ENCODE data around the gene VAMP1. TPM values are rescaled to one million over a fixed set of nuclear protein-coding genes. Genes with fewer than 3 reads are reported as not detected.

The VAMP1 gene
- total RNA-seq, 1 experiment from 2014 or later = 10.3 TPM

DNA sequence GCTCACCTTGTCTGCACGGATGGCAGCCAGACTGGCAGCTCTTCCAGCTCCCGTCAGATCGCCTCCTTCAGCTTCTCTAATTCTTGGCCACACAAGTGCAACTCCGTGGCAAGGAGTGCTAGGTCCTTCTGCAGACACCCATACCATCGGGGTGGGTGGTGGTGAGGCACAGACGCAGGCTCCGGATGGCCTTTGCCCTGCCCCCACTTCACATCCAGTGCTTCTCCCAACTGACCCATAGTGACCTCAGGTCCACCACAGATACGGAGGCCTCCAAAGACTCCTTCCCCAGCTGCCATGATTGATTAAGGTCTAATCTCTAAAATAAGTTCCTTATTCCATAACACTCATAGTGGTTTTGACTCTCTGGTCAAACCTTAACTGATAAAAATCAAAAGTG is 45.6 kb downstream of the VAMP1 start:
- Mint-ChIP-seq H3K27me3 (ENCODE audit: low read depth) (peaks cover 6% of the 10 kb centered on the region), H3K27ac (no peak overlapping the region), H3K4me1 (peaks cover 5% of the 10 kb centered on the region in 2 experiments), H3K4me3 (no peak overlapping the region), H3K36me3 (ENCODE audit: insufficient read depth in 1 of 3, low read depth in 3 of 3) (no peaks in the 10 kb centered on the region), H3K9me3 (no peaks in the 10 kb centered on the region)
- Histone ChIP-seq H3K79me2 (ENCODE audit: insufficient read depth, low read length) (no peaks in the 10 kb centered on the region), H3K14ac (ENCODE audit: insufficient read depth, low read length) (no peak overlapping the region; the same call in 1 of the 2 replicates), H3K27ac (ENCODE audit: insufficient read length, low read depth, low read length) (no peak overlapping the region), H2BK12ac (ENCODE audit: insufficient read length, low read depth, low read length) (no peak overlapping the region), H2BK15ac (ENCODE audit: low read depth, low read length) (no peak overlapping the region), H3K18ac (ENCODE audit: insufficient read length, low read depth, low read length) (no peak overlapping the region), H3K27me3 (ENCODE audit: insufficient read depth, low read length) (no peaks in the 10 kb centered on the region), H4K5ac (ENCODE audit: insufficient read length, low read depth, low read length) (no peak overlapping the region), H2BK5ac (ENCODE audit: insufficient read length, low read length) (no peak overlapping the region), H3K4ac (ENCODE audit: low read depth, low read length) (no peak overlapping the region), H3K79me1 (ENCODE audit: insufficient read depth, low read depth, low read length, poor library complexity, severe bottlenecking) (no peaks in the 10 kb centered on the region), H3K4me1 (ENCODE audit: insufficient read depth, low read length) (no peaks in the 10 kb centered on the region), H2BK120ac (ENCODE audit: low read depth, low read length, poor library complexity, severe bottlenecking) (no peak overlapping the region), H3K4me2 (ENCODE audit: insufficient read depth, insufficient read length, low read length) (no peak overlapping the region), H2BK20ac (ENCODE audit: low read depth, low read length, poor library complexity, severe bottlenecking) (no peak overlapping the region), H4K8ac (replicated peaks; ENCODE audit: insufficient read length, low read depth, low read length) (no peak overlapping the region), H3K23ac (ENCODE audit: insufficient read length, low read depth, low read length) (no peak overlapping the region), H3K9me3 (ENCODE audit: control insufficient read depth, low read depth, low read length) (no peaks in the 10 kb centered on the region), H2AFZ (ENCODE audit: low read length) (no peak overlapping the region), H4K20me1 (ENCODE audit: control insufficient read depth, insufficient read depth, insufficient read length) (no peaks in the 10 kb centered on the region), H3K56ac (ENCODE audit: insufficient read length, low read depth, low read length) (no peak overlapping the region), H3K9ac (ENCODE audit: extremely low read depth, insufficient read length, low read length) (no peak overlapping the region), H3T11ph (ENCODE audit: low read length) (no peak overlapping the region), H3K23me2 (ENCODE audit: insufficient read length, low read depth, low read length, poor library complexity, severe bottlenecking) (no peaks in the 10 kb centered on the region), H4K91ac (ENCODE audit: insufficient read length, low read depth, low read length) (no peak overlapping the region), H2AK5ac (ENCODE audit: insufficient read length, low read length) (no peak overlapping the region)
- no CpG with 5 or more reads among the region's 8 CpGs for WGBS (ENCODE audit: extremely low coverage, insufficient read length, low lambda C conversion rate)
- TF ChIP-seq, protein P1, sequence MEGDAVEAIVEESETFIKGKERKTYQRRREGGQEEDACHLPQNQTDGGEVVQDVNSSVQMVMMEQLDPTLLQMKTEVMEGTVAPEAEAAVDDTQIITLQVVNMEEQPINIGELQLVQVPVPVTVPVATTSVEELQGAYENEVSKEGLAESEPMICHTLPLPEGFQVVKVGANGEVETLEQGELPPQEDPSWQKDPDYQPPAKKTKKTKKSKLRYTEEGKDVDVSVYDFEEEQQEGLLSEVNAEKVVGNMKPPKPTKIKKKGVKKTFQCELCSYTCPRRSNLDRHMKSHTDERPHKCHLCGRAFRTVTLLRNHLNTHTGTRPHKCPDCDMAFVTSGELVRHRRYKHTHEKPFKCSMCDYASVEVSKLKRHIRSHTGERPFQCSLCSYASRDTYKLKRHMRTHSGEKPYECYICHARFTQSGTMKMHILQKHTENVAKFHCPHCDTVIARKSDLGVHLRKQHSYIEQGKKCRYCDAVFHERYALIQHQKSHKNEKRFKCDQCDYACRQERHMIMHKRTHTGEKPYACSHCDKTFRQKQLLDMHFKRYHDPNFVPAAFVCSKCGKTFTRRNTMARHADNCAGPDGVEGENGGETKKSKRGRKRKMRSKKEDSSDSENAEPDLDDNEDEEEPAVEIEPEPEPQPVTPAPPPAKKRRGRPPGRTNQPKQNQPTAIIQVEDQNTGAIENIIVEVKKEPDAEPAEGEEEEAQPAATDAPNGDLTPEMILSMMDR (conservative IDR thresholded peaks at IDR 0.05) = no peak
- no peak for DNase-seq

Data from H9 (cell line).